ENCODE measurements around the gene ELFN1. TPM values are rescaled to one million over a fixed set of nuclear protein-coding genes. Genes with fewer than 3 reads are reported as not detected.
A peak's percentile ranks its signal among the peaks of the same experiment; 100 is the strongest.

ELFN1 gene
- total and polyA plus RNA-seq, 9 of the 15 experiments (the other 6 are each of a cell fraction or from before 2014, with no cell fraction given): 0.04 to 0.64 (median 0.18) TPM; not detected in 2

DNA sequence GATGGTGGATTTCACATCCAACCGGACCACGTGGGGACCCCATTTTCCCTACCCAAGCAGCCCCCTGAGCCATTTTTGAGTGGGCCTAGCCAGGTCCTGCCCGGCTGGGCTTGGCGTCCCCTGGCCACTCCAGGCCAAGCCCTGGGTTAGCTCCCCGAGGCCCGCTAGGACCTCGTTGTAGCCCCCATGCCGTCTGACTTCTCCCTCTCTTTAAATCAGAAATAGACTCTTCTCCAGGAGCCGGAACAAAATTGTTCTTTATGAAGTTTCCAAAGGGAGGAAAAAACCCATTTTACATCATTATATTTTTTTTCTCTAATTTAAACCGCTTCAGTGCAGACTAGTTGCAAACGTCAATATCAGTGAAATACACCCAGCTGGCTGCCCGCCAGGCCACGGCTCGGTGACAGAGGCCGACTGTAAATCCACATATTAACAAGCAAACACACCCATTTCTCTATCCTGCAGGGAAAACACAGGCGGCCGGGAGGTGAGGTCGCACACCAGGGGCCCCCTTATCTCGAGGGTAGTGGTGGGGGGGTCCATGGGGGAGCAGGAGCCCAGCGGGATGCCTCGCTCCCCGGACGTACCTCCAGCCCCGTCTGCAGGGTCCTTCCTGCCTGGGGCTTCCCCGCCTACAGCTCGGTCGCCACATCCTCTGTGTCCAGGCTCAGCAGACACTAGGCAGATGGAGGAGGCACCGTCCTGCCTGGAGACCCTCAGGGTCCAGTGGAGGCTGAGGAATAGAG, 72.7 kb downstream of the ELFN1 start (continued):
- no peak for TF ChIP-seq PTTG1 (tag; IDR thresholded peaks at IDR 0.05; ENCODE audit: low read depth)
- no peak for TF ChIP-seq GTF2E2 (tag; IDR thresholded peaks at IDR 0.05)
- no peak for TF ChIP-seq FOXO4 (CRISPR knock-in tag; IDR thresholded peaks at IDR 0.05)
- no peak for TF ChIP-seq SOX6 (IDR thresholded peaks at IDR 0.05)
- TF ChIP-seq ZFX (CRISPR knock-in tag; IDR thresholded peaks at IDR 0.05): peak; percentile 10; the same call in 1 of the 2 replicates
- no peak for TF ChIP-seq ZNF436 (CRISPR knock-in tag; IDR thresholded peaks at IDR 0.05)
- no peak; a peak in 1 of 6 replicates for TF ChIP-seq ZBTB11 (CRISPR knock-in tag; IDR thresholded peaks at IDR 0.05)
- no peak for TF ChIP-seq ZNF583 (CRISPR knock-in tag; IDR thresholded peaks at IDR 0.05)
- peak; percentile 9; the same call in 1 of the 2 replicates for TF ChIP-seq POLR2AphosphoS5 (IDR thresholded peaks at IDR 0.05; ENCODE audit: control insufficient read depth, insufficient read depth, low read depth, low read length)
- TF ChIP-seq, protein P1, sequence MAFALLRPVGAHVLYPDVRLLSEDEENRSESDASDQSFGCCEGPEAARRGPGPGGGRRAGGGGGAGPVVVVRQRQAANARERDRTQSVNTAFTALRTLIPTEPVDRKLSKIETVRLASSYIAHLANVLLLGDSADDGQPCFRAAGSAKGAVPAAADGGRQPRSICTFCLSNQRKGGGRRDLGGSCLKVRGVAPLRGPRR (CRISPR knock-in tag; IDR thresholded peaks at IDR 0.05): no peak
- no peak for TF ChIP-seq HMG20A (CRISPR knock-in tag; conservative IDR thresholded peaks at IDR 0.05)
- peak; percentile 38; the same call in 1 of the 2 replicates for TF ChIP-seq NCOR1 (IDR thresholded peaks at IDR 0.05)
- TF ChIP-seq PATZ1 (CRISPR knock-in tag; IDR thresholded peaks at IDR 0.05; ENCODE audit: borderline replicate concordance): no peak
- TF ChIP-seq RFX7 (CRISPR knock-in tag; IDR thresholded peaks at IDR 0.05): no peak
- TF ChIP-seq ZNF324 (CRISPR knock-in tag; IDR thresholded peaks at IDR 0.05): no peak
- no peak for TF ChIP-seq ZNF41 (CRISPR knock-in tag; conservative IDR thresholded peaks at IDR 0.05)
- TF ChIP-seq, protein P2, sequence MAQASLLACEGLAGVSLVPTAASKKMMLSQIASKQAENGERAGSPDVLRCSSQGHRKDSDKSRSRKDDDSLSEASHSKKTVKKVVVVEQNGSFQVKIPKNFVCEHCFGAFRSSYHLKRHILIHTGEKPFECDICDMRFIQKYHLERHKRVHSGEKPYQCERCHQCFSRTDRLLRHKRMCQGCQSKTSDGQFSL (CRISPR knock-in tag; IDR thresholded peaks at IDR 0.05): peak; percentile 52
- TF ChIP-seq, protein P2 (tag; IDR thresholded peaks at IDR 0.05): no peak; a peak in 1 of 4 replicates
